Measurements from ENCODE around the gene RTKN. TPM values are rescaled to one million over a fixed set of nuclear protein-coding genes. Genes with fewer than 3 reads are reported as not detected.

The RTKN gene
- total RNA-seq, 1 donor from 2014 or later, result 86.4 TPM

- Mint-ChIP-seq H3K27me3 (ENCODE audit: low read depth) (no peaks in the 10 kb centered on the region), H3K36me3 (peaks cover 4% of the 10 kb centered on the region), H3K4me1 (peaks cover 18% of the 10 kb centered on the region), H3K4me3 (peak within 1 kb of the TSS; percentile 100), H3K27ac (peak within 1 kb of the TSS; percentile 99), H3K9me3 (no peaks in the 10 kb centered on the region)
- peak; percentile 67 for TF ChIP-seq CTCF (IDR thresholded peaks at IDR 0.05; ENCODE audit: unreplicated experiment)
- peak; percentile 75 to 93 for DNase-seq (ENCODE audit: low spot score in 2 of 2, unreplicated experiment in 2 of 2)
Observed at GRCh38 chr2:74482801-74483674, 41.3 kb upstream of the RTKN start, which contains the start of the genes CCDC142 and TTC31. Gene CCDC142 (minus strand): TSS chr2:74482998. CDS start chr2:74482837, 161 bp downstream. Gene TTC31 (plus strand): TSS chr2:74483081. CDS start chr2:74483096, 15 bp downstream.

- DNase-seq (ENCODE audit: low spot score in 2 of 2, unreplicated experiment in 2 of 2), result peak in 1 of 2 experiments; percentile 69
- Mint-ChIP-seq H3K27ac (peak overlapping the region; percentile 99), H3K9me3 (no peaks in the 10 kb centered on the region), H3K27me3 (ENCODE audit: low read depth) (no peaks in the 10 kb centered on the region), H3K4me3 (peak overlapping the region; percentile 100), H3K36me3 (peaks cover 9% of the 10 kb centered on the region), H3K4me1 (peaks cover 18% of the 10 kb centered on the region)
- no peak for TF ChIP-seq CTCF (IDR thresholded peaks at IDR 0.05; ENCODE audit: unreplicated experiment)
Observed at GRCh38 chr2:74481961-74482800, 40.4 kb upstream of the RTKN start.

- H3K27ac Mint-ChIP-seq, result no peak overlapping the region
- no peak for DNase-seq (ENCODE audit: low spot score in 2 of 2, unreplicated experiment in 2 of 2)
- H3K9me3 Mint-ChIP-seq, result no peaks in the 10 kb centered on the region
- H3K4me1 Mint-ChIP-seq, result peaks cover 18% of the 10 kb centered on the region
- no peaks in the 10 kb centered on the region for H3K27me3 Mint-ChIP-seq (ENCODE audit: low read depth)
- TF ChIP-seq CTCF (IDR thresholded peaks at IDR 0.05; ENCODE audit: unreplicated experiment), result no peak
- H3K36me3 Mint-ChIP-seq, result peaks cover 12% of the 10 kb centered on the region
- H3K4me3 Mint-ChIP-seq, result peak overlapping the region; percentile 100
Observed at GRCh38 chr2:74481431-74481830, 39.7 kb upstream of the RTKN start.

GRCh38 chr2:74474899-74475298 is 33.2 kb upstream of the RTKN start:
- no peaks in the 10 kb centered on the region for H3K27me3 Mint-ChIP-seq (ENCODE audit: low read depth)
- no peak overlapping the region for H3K4me3 Mint-ChIP-seq
- H3K9me3 Mint-ChIP-seq, result no peaks in the 10 kb centered on the region
- peak overlapping the region; percentile 9 for H3K27ac Mint-ChIP-seq
- peaks cover 9% of the 10 kb centered on the region for H3K36me3 Mint-ChIP-seq
- TF ChIP-seq CTCF (IDR thresholded peaks at IDR 0.05; ENCODE audit: unreplicated experiment), result no peak
- peaks cover 18% of the 10 kb centered on the region for H3K4me1 Mint-ChIP-seq
- no peak for DNase-seq (ENCODE audit: low spot score in 2 of 2, unreplicated experiment in 2 of 2)

- no peak overlapping the region for H3K4me3 Mint-ChIP-seq
- peak overlapping the region; percentile 9 for H3K27ac Mint-ChIP-seq
- H3K27me3 Mint-ChIP-seq (ENCODE audit: low read depth), result no peaks in the 10 kb centered on the region
- H3K36me3 Mint-ChIP-seq, result peaks cover 9% of the 10 kb centered on the region
- DNase-seq (ENCODE audit: low spot score in 2 of 2, unreplicated experiment in 2 of 2), result no peak
- no peaks in the 10 kb centered on the region for H3K9me3 Mint-ChIP-seq
- no peak for TF ChIP-seq CTCF (IDR thresholded peaks at IDR 0.05; ENCODE audit: unreplicated experiment)
- H3K4me1 Mint-ChIP-seq, result peaks cover 18% of the 10 kb centered on the region
Observed at GRCh38 chr2:74474481-74474880, 32.7 kb upstream of the RTKN start.

Data from mesothelial cell of epicardium (in vitro differentiated cells).